Upper lobe of left lung (tissue), 4 donors: Measurements from ENCODE around the gene LGALS4.
"Not testable (repeated sequence)": the region's sequence is repeated elsewhere in the genome, so short reads cannot be mapped to it uniquely, and the experiment has no call there.

ENCODE experiments used
- EP300 ChIP-seq, 4 donors: sonication (generic); formaldehyde crosslinking; IDR thresholded peaks; one replicate each; pipeline ENCODE4 v1.5.1; 2017; ENCODE audit warnings: antibody characterized with exemption in 4 of 4, control low read depth in 2 of 4
- POLR2AphosphoS5 ChIP-seq, 2 donors: sonication (generic); formaldehyde crosslinking; IDR thresholded peaks; one replicate each; pipeline ENCODE4 v1.5.1; 2017; ENCODE audit warnings: antibody characterized with exemption in 2 of 2
- TF ChIP-seq, protein P1 (sequence below), 6 experiments: fragments of 450-650 bp in 4 of 6; fragments of 200-600 bp in 2 of 6; sonication (generic) in 2 of 6; IDR thresholded peaks; one replicate each; pipeline ENCODE4 v1.5.1; 2016 to 2019; ENCODE audit warnings: antibody characterized with exemption in 6 of 6

DNA sequence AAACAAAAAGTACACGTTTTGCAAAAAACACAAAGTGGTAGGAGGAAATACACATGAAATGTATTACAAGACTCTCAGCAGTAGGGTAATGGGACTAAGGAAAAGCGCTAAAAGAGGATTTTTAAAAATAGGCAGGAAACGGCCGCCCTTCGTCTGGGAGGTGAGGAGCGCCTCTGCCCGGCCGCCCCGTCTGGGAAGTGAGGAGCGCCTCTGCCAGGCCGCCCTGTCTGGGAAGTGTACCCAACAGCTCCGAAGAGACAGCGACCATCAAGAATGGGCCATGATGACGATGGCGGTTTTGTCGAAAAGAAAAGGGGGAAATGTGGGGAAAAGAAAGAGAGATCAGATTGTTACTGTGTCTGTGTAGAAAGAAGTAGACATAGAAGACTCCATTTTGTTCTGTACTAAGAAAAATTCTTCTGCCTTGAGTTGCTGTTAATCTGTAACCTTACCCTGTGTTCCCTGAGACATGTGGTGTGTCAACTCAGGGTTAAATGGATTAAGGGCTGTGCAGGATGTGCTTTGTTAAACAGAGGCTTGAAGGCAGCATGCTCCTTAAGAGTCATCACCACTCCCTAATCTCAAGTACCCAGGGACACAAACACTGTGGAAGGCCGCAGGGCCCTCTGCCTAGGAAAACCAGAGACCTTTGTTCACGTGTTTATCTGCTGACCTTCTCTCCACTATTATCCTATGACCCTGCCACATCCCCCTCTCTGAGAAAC, 5.2 kb downstream of the LGALS4 start:
- TF ChIP-seq, protein P1, sequence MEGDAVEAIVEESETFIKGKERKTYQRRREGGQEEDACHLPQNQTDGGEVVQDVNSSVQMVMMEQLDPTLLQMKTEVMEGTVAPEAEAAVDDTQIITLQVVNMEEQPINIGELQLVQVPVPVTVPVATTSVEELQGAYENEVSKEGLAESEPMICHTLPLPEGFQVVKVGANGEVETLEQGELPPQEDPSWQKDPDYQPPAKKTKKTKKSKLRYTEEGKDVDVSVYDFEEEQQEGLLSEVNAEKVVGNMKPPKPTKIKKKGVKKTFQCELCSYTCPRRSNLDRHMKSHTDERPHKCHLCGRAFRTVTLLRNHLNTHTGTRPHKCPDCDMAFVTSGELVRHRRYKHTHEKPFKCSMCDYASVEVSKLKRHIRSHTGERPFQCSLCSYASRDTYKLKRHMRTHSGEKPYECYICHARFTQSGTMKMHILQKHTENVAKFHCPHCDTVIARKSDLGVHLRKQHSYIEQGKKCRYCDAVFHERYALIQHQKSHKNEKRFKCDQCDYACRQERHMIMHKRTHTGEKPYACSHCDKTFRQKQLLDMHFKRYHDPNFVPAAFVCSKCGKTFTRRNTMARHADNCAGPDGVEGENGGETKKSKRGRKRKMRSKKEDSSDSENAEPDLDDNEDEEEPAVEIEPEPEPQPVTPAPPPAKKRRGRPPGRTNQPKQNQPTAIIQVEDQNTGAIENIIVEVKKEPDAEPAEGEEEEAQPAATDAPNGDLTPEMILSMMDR (IDR thresholded peaks at IDR 0.05): not testable (repeated sequence)
- TF ChIP-seq POLR2AphosphoS5 (IDR thresholded peaks at IDR 0.05): not testable (repeated sequence)
- TF ChIP-seq EP300 (IDR thresholded peaks at IDR 0.05): peak in 1 of 4 donors; percentile 35
